Mammary epithelial cell (primary cell): Measurements from ENCODE around the gene IFITM2.

Experiments
- CTCF ChIP-seq, 2 donors: IDR thresholded peaks in 1 of 2; conservative IDR thresholded peaks in 1 of 2; 2 replicates each; pipeline ENCODE4 v1.5.1; 2011 to 2012; ENCODE audit warnings: inconsistent platforms in 2 of 2, low read length in 2 of 2, mild to moderate bottlenecking in 2 of 2, control low read depth in 1 of 2, low read depth in 1 of 2; ENCODE audit not compliant: insufficient read depth in 1 of 2; ENCODE audit errors: extremely low read depth in 1 of 2
- EZH2 ChIP-seq: IDR thresholded peaks from 2 replicates; pipeline ENCODE4 v1.6.1; 2012; ENCODE audit warnings: low read length, inconsistent platforms, borderline replicate concordance

- TF ChIP-seq CTCF (conservative IDR thresholded peaks at IDR 0.05 in 1 of 2, IDR thresholded peaks at IDR 0.05 in 1 of 2; ENCODE audit: extremely low read depth in 1 of 2, insufficient read depth in 1 of 2, low read depth in 1 of 2, low read length in 2 of 2) (no peak), EZH2 (no peak)
Measured at GRCh38 chr11:312092-312816, 4.6 kb downstream of the IFITM2 start.
